Prostate gland (tissue), 2 donors: ENCODE results near the gene ZNF358.

Source experiments
- POLR2AphosphoS5 ChIP-seq: sonication (generic); formaldehyde crosslinking; IDR thresholded peaks from one replicate; pipeline ENCODE4 v1.6.1; 2017; ENCODE audit warnings: antibody characterized with exemption
- TF ChIP-seq, protein P1 (sequence below), 4 experiments: fragments of 200-600 bp in 2 of 4; fragments of 450-650 bp in 2 of 4; sonication (generic) in 2 of 4; IDR thresholded peaks; 1 replicate in 3 of 4; 2 replicates in 1 of 4; pipeline ENCODE4 v1.5.1; 2016 to 2019; ENCODE audit warnings: antibody characterized with exemption in 4 of 4, mild to moderate bottlenecking in 2 of 4, moderate library complexity in 2 of 4

DNA sequence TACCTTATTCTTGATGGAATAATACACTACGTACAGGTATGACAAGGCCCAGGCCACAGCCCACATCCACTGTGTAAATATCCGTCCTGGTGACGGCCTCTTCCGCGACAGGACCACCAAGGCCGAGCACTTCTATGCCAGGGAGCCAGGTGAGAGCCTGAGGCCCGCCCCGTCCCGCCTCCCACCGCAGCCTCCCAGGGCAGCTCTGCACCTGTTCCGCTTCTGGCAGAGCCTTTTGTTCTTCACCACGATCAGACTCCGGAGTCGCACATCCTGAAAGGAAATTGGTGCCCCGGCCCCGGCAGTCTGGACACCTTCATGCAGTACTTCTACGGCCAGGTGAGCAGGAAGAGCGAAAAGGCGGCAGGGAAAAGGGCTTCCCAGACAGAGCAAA lies 10.6 kb upstream of the ZNF358 start:
- TF ChIP-seq, protein P1, sequence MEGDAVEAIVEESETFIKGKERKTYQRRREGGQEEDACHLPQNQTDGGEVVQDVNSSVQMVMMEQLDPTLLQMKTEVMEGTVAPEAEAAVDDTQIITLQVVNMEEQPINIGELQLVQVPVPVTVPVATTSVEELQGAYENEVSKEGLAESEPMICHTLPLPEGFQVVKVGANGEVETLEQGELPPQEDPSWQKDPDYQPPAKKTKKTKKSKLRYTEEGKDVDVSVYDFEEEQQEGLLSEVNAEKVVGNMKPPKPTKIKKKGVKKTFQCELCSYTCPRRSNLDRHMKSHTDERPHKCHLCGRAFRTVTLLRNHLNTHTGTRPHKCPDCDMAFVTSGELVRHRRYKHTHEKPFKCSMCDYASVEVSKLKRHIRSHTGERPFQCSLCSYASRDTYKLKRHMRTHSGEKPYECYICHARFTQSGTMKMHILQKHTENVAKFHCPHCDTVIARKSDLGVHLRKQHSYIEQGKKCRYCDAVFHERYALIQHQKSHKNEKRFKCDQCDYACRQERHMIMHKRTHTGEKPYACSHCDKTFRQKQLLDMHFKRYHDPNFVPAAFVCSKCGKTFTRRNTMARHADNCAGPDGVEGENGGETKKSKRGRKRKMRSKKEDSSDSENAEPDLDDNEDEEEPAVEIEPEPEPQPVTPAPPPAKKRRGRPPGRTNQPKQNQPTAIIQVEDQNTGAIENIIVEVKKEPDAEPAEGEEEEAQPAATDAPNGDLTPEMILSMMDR (IDR thresholded peaks at IDR 0.05), result no peak
- no peak for TF ChIP-seq POLR2AphosphoS5
